SK-N-SH (cell line): ENCODE data around the gene GRB10.

Experiments
- CTCF ChIP-seq: fragments of 200-600 bp; sonication (generic); IDR thresholded peaks from 2 replicates; pipeline ENCODE4 v1.6.1; 2017; ENCODE audit warnings: antibody characterized with exemption, mild to moderate bottlenecking, moderate library complexity
- ELF1 ChIP-seq: IDR thresholded peaks from 2 replicates; pipeline ENCODE4 v1.4.0; 2012
- FOXJ3 ChIP-seq: sonication (generic); formaldehyde crosslinking; IDR thresholded peaks from 2 replicates; pipeline ENCODE4 v1.5.1; 2020; ENCODE audit warnings: mild to moderate bottlenecking, missing genetic modification reagents
- GATA2 ChIP-seq: sonication (generic); formaldehyde crosslinking; IDR thresholded peaks from 2 replicates; pipeline ENCODE4 v1.5.0; 2020; ENCODE audit warnings: mild to moderate bottlenecking, missing genetic modification reagents
- JUND ChIP-seq: IDR thresholded peaks from 2 replicates; pipeline ENCODE4 v1.4.0; 2012
- POLR2AphosphoS5 ChIP-seq: IDR thresholded peaks from 2 replicates; pipeline ENCODE4 v1.6.1; 2012; ENCODE audit warnings: low read depth, low read length
- RAD21 ChIP-seq: IDR thresholded peaks from 2 replicates; pipeline ENCODE4 v1.6.1; 2012; ENCODE audit warnings: mild to moderate bottlenecking, low read length
- SMC3 ChIP-seq: IDR thresholded peaks from 2 replicates; pipeline ENCODE4 v1.6.1; 2012; ENCODE audit warnings: low read depth, low read length, improper control_type of control experiment
- TAF1 ChIP-seq: IDR thresholded peaks from 2 replicates; pipeline ENCODE4 v1.6.1; 2012; ENCODE audit warnings: low read depth, mild to moderate bottlenecking, low read length, moderate library complexity, borderline replicate concordance
- TCF12 ChIP-seq: IDR thresholded peaks from 2 replicates; pipeline ENCODE4 v1.4.0; 2012
- TEAD4 ChIP-seq: IDR thresholded peaks from 2 replicates; pipeline ENCODE4 v1.4.0; 2012; ENCODE audit warnings: mild to moderate bottlenecking, borderline replicate concordance; ENCODE audit not compliant: insufficient read depth
- YY1 ChIP-seq: IDR thresholded peaks from 2 replicates; pipeline ENCODE4 v1.4.0; 2012; ENCODE audit warnings: low read depth, mild to moderate bottlenecking
- TF ChIP-seq, protein P1 (sequence below): fragments of 150-350 bp; IDR thresholded peaks from 2 replicates; pipeline ENCODE4 v1.6.1; 2017; ENCODE audit warnings: antibody characterized with exemption, low read length, low read depth, borderline replicate concordance

- TF ChIP-seq CTCF = no peak
- no peak for TF ChIP-seq TEAD4
- no peak for TF ChIP-seq POLR2AphosphoS5
- no peak for TF ChIP-seq YY1
- TF ChIP-seq JUND = no peak
- TF ChIP-seq FOXJ3 (CRISPR knock-in tag) = no peak
- no peak for TF ChIP-seq ELF1
- TF ChIP-seq SMC3 = no peak
- no peak for TF ChIP-seq TAF1
- no peak for TF ChIP-seq GATA2 (CRISPR knock-in tag)
- TF ChIP-seq RAD21 = no peak
- TF ChIP-seq, protein P1, sequence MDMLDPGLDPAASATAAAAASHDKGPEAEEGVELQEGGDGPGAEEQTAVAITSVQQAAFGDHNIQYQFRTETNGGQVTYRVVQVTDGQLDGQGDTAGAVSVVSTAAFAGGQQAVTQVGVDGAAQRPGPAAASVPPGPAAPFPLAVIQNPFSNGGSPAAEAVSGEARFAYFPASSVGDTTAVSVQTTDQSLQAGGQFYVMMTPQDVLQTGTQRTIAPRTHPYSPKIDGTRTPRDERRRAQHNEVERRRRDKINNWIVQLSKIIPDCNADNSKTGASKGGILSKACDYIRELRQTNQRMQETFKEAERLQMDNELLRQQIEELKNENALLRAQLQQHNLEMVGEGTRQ = no peak
- no peak for TF ChIP-seq TCF12
Observed at GRCh38 chr7:50615519-50616080, 167.1 kb downstream of the GRB10 start.
